Ishikawa (cell line): ENCODE data around the gene OGG1.

Source experiments
- CEBPB ChIP-seq: IDR thresholded peaks from 2 replicates; pipeline ENCODE4 v1.6.1; 2012
- CREB1 ChIP-seq: IDR thresholded peaks from 2 replicates; pipeline ENCODE4 v1.6.1; 2012; ENCODE audit warnings: low read depth
- EGR1 ChIP-seq: IDR thresholded peaks from 2 replicates; pipeline ENCODE4 v1.6.1; 2012
- EP300 ChIP-seq: IDR thresholded peaks from 2 replicates; pipeline ENCODE4 v1.6.1; 2012; ENCODE audit warnings: borderline replicate concordance
- FOXM1 ChIP-seq: IDR thresholded peaks from 2 replicates; pipeline ENCODE4 v1.6.1; 2012; ENCODE audit warnings: low read depth, borderline replicate concordance
- NFIC ChIP-seq: IDR thresholded peaks from 2 replicates; pipeline ENCODE4 v1.6.1; 2012
- RAD21 ChIP-seq: IDR thresholded peaks from 2 replicates; pipeline ENCODE4 v1.6.1; 2012; ENCODE audit warnings: low read depth
- TAF1 ChIP-seq: IDR thresholded peaks from 2 replicates; pipeline ENCODE4 v1.6.1; 2012; ENCODE audit warnings: low read depth, mild to moderate bottlenecking
- TCF12 ChIP-seq: IDR thresholded peaks from 2 replicates; pipeline ENCODE4 v1.6.1; 2012; ENCODE audit warnings: low read depth
- TEAD4 ChIP-seq: IDR thresholded peaks from 2 replicates; pipeline ENCODE4 v1.6.1; 2012
- YY1 ChIP-seq: IDR thresholded peaks from 2 replicates; pipeline ENCODE4 v1.6.1; 2012; ENCODE audit warnings: low read depth
- ZBTB7A ChIP-seq: IDR thresholded peaks from 2 replicates; pipeline ENCODE4 v1.6.1; 2012; ENCODE audit warnings: low read depth
- TF ChIP-seq, protein P1 (sequence below): IDR thresholded peaks from 2 replicates; pipeline ENCODE4 v1.6.1; 2012; ENCODE audit warnings: low read depth, mild to moderate bottlenecking
- TF ChIP-seq, protein P2 (sequence below): IDR thresholded peaks from 2 replicates; pipeline ENCODE4 v1.6.1; 2012
- TF ChIP-seq, protein P3 (sequence below): IDR thresholded peaks from 2 replicates; pipeline ENCODE4 v1.6.1; 2012

The OGG1 gene

DNA sequence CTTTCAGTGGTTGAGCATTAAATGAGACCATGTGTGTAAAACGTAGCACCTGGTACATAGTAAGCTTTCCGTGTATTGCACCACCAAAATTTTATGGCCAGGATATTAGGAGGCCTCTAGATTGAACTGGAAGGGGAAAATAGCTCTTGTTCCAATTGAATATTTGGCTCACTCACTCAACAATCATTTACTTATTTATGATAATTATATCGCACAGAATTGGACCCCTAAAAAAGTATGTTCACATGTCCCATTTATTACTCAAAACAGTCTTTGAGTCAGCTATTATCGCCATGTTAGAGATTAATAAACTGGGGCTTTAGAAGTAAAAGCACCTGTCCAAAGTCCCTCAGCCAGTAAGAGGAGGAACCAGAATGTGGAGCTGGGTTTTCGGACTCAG is 55.2 kb downstream of the OGG1 start:
- TF ChIP-seq, protein P1, sequence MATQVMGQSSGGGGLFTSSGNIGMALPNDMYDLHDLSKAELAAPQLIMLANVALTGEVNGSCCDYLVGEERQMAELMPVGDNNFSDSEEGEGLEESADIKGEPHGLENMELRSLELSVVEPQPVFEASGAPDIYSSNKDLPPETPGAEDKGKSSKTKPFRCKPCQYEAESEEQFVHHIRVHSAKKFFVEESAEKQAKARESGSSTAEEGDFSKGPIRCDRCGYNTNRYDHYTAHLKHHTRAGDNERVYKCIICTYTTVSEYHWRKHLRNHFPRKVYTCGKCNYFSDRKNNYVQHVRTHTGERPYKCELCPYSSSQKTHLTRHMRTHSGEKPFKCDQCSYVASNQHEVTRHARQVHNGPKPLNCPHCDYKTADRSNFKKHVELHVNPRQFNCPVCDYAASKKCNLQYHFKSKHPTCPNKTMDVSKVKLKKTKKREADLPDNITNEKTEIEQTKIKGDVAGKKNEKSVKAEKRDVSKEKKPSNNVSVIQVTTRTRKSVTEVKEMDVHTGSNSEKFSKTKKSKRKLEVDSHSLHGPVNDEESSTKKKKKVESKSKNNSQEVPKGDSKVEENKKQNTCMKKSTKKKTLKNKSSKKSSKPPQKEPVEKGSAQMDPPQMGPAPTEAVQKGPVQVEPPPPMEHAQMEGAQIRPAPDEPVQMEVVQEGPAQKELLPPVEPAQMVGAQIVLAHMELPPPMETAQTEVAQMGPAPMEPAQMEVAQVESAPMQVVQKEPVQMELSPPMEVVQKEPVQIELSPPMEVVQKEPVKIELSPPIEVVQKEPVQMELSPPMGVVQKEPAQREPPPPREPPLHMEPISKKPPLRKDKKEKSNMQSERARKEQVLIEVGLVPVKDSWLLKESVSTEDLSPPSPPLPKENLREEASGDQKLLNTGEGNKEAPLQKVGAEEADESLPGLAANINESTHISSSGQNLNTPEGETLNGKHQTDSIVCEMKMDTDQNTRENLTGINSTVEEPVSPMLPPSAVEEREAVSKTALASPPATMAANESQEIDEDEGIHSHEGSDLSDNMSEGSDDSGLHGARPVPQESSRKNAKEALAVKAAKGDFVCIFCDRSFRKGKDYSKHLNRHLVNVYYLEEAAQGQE = no peak
- TF ChIP-seq, protein P2, sequence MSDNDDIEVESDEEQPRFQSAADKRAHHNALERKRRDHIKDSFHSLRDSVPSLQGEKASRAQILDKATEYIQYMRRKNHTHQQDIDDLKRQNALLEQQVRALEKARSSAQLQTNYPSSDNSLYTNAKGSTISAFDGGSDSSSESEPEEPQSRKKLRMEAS = no peak
- no peak for TF ChIP-seq NFIC
- TF ChIP-seq CEBPB = no peak
- TF ChIP-seq FOXM1 = no peak
- no peak for TF ChIP-seq EGR1
- no peak for TF ChIP-seq TEAD4
- TF ChIP-seq ZBTB7A = no peak
- no peak for TF ChIP-seq TAF1

DNA sequence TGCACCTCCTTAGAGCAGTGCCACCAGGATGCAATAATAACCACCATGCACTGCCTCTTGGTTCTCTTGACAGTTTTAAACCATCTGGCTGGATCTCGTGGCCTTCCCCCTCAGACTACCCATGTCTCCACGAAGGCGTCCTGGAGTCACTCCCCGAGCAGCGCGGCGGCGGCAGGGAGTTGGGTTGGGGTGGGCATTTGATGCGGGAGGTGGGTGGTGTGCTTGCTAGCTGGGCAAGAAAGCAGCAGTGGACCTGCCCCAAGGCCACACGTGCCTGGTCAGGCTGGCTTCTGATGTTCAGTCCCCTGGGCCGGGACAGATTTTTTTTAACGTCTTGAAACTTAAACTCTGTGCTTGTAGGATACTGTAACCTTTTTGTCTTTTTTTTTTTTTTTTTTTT is 56.4 kb downstream of the OGG1 start:
- TF ChIP-seq EP300 (no peak), CREB1 (no peak), FOXM1 (no peak), TCF12 (no peak), TAF1 (no peak), ZBTB7A (no peak), YY1 (no peak), TEAD4 (no peak), EGR1 (no peak), RAD21 (no peak), CEBPB (no peak), NFIC (no peak)
- TF ChIP-seq, protein P3, sequence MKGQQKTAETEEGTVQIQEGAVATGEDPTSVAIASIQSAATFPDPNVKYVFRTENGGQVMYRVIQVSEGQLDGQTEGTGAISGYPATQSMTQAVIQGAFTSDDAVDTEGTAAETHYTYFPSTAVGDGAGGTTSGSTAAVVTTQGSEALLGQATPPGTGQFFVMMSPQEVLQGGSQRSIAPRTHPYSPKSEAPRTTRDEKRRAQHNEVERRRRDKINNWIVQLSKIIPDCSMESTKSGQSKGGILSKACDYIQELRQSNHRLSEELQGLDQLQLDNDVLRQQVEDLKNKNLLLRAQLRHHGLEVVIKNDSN = no peak
- TF ChIP-seq, protein P2 = no peak
- TF ChIP-seq, protein P1 = no peak
